Endothelial cell (in vitro differentiated cells): ENCODE data around the gene KRTAP4-1. TPM values are rescaled to one million over a fixed set of nuclear protein-coding genes. Genes with fewer than 3 reads are reported as not detected.

Experiments used
- total RNA-seq: library from RNA; stranded (reverse); fragmentation: NEBNext Ultra II Directional; extraction: Animal tissue kit (Norgen Biotek cat#: 25700); gene quantifications from one replicate; pipeline ENCODE4 v1.2.1, GENCODE V29; 2021; ENCODE audit not compliant: unreplicated experiment

The KRTAP4-1 gene
- total RNA-seq, 1 donor from 2014 or later: not detected

Other genes with a start within 250 kb of the KRTAP4-1 start
- gene KRT23, start 247.3 kb downstream of the KRTAP4-1 start, total RNA-seq: not detected
- 0.15 TPM for gene KRT39, start 218.0 kb downstream of the KRTAP4-1 start, total RNA-seq
- not detected for gene KRT40, start 200.6 kb downstream of the KRTAP4-1 start, total RNA-seq
- gene KRTAP3-3, start 190.7 kb downstream of the KRTAP4-1 start, total RNA-seq: not detected
- not detected for gene KRTAP3-2, start 185.0 kb downstream of the KRTAP4-1 start, total RNA-seq
- gene KRTAP3-1, start 175.8 kb downstream of the KRTAP4-1 start, total RNA-seq: not detected
- gene KRTAP1-5, start 157.7 kb downstream of the KRTAP4-1 start, total RNA-seq: not detected
- not detected for gene KRTAP1-4, start 154.7 kb downstream of the KRTAP4-1 start, total RNA-seq
- not detected for gene KRTAP1-3, start 150.0 kb downstream of the KRTAP4-1 start, total RNA-seq
- not detected for gene KRTAP1-1, start 143.5 kb downstream of the KRTAP4-1 start, total RNA-seq
- not detected for gene KRTAP2-1, start 137.6 kb downstream of the KRTAP4-1 start, total RNA-seq
- gene KRTAP2-2, start 129.7 kb downstream of the KRTAP4-1 start, total RNA-seq: not detected
- gene KRTAP2-3, start 124.8 kb downstream of the KRTAP4-1 start, total RNA-seq: not detected
- gene KRTAP2-4, start 119.0 kb downstream of the KRTAP4-1 start, total RNA-seq: not detected
- not detected for gene KRTAP4-7, start 100.8 kb downstream of the KRTAP4-1 start, total RNA-seq
- not detected for gene KRTAP4-8, start 86.8 kb downstream of the KRTAP4-1 start, total RNA-seq
- gene KRTAP4-16, start 82.7 kb downstream of the KRTAP4-1 start, total RNA-seq: not detected
- not detected for gene KRTAP4-9, start 79.5 kb downstream of the KRTAP4-1 start, total RNA-seq
- not detected for gene KRTAP4-11, start 66.5 kb downstream of the KRTAP4-1 start, total RNA-seq
- gene KRTAP4-12, start 60.7 kb downstream of the KRTAP4-1 start, total RNA-seq: not detected
- not detected for gene KRTAP4-6, start 44.4 kb downstream of the KRTAP4-1 start, total RNA-seq
- not detected for gene KRTAP4-5, start 35.1 kb downstream of the KRTAP4-1 start, total RNA-seq
- not detected for gene KRTAP4-4, start 24.2 kb downstream of the KRTAP4-1 start, total RNA-seq
- gene KRTAP4-3, start 16.7 kb downstream of the KRTAP4-1 start, total RNA-seq: not detected
- not detected for gene KRTAP4-2, start 6.7 kb downstream of the KRTAP4-1 start, total RNA-seq
- not detected for gene KRTAP9-1, start 5.0 kb upstream of the KRTAP4-1 start, total RNA-seq
- gene KRTAP9-2, start 41.7 kb upstream of the KRTAP4-1 start, total RNA-seq: not detected
- not detected for gene KRTAP9-3, start 47.5 kb upstream of the KRTAP4-1 start, total RNA-seq
- gene KRTAP9-8, start 53.1 kb upstream of the KRTAP4-1 start, total RNA-seq: not detected
- not detected for gene KRTAP9-4, start 64.8 kb upstream of the KRTAP4-1 start, total RNA-seq
- gene KRTAP9-9, start 70.5 kb upstream of the KRTAP4-1 start, total RNA-seq: not detected
- not detected for gene KRTAP9-6, start 80.5 kb upstream of the KRTAP4-1 start, total RNA-seq
- gene KRTAP9-7, start 90.8 kb upstream of the KRTAP4-1 start, total RNA-seq: not detected
- not detected for gene KRTAP29-1, start 117.9 kb upstream of the KRTAP4-1 start, total RNA-seq
- gene KRTAP16-1, start 124.4 kb upstream of the KRTAP4-1 start, total RNA-seq: not detected
- gene KRTAP17-1, start 130.8 kb upstream of the KRTAP4-1 start, total RNA-seq: not detected
- not detected for gene KRT33A, start 165.9 kb upstream of the KRTAP4-1 start, total RNA-seq
- not detected for gene KRT33B, start 184.9 kb upstream of the KRTAP4-1 start, total RNA-seq
- not detected for gene KRT34, start 197.4 kb upstream of the KRTAP4-1 start, total RNA-seq
- gene KRT31, start 212.7 kb upstream of the KRTAP4-1 start, total RNA-seq: not detected
- not detected for gene KRT37, start 239.7 kb upstream of the KRTAP4-1 start, total RNA-seq